ENCODE measurements around the gene BLOC1S3.
A peak's percentile ranks its signal among the peaks of the same experiment; 100 is the strongest.

BLOC1S3 gene

GRCh38 chr19:45173816-45174215, 4.8 kb upstream of the BLOC1S3 start:
- no peak overlapping the region for H3K4me3 ChIP-seq (ENCODE audit: control insufficient read depth, low read depth, low read length)
- TF ChIP-seq, protein P1, sequence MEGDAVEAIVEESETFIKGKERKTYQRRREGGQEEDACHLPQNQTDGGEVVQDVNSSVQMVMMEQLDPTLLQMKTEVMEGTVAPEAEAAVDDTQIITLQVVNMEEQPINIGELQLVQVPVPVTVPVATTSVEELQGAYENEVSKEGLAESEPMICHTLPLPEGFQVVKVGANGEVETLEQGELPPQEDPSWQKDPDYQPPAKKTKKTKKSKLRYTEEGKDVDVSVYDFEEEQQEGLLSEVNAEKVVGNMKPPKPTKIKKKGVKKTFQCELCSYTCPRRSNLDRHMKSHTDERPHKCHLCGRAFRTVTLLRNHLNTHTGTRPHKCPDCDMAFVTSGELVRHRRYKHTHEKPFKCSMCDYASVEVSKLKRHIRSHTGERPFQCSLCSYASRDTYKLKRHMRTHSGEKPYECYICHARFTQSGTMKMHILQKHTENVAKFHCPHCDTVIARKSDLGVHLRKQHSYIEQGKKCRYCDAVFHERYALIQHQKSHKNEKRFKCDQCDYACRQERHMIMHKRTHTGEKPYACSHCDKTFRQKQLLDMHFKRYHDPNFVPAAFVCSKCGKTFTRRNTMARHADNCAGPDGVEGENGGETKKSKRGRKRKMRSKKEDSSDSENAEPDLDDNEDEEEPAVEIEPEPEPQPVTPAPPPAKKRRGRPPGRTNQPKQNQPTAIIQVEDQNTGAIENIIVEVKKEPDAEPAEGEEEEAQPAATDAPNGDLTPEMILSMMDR (IDR thresholded peaks at IDR 0.05; ENCODE audit: control insufficient read depth, insufficient read depth, low read depth, low read length, missing control alignments), result no peak
- peak; percentile 95 for DNase-seq (ENCODE audit: low read depth)

- TF ChIP-seq, protein P1 (IDR thresholded peaks at IDR 0.05; ENCODE audit: control insufficient read depth, insufficient read depth, low read depth, low read length, missing control alignments), result no peak
- no peak overlapping the region for H3K4me3 ChIP-seq (ENCODE audit: control insufficient read depth, low read depth, low read length)
- no peak for DNase-seq (ENCODE audit: low read depth)
These were observed 2.9 kb upstream of the BLOC1S3 start for GRCh38 chr19:45175515-45176345.

DNA sequence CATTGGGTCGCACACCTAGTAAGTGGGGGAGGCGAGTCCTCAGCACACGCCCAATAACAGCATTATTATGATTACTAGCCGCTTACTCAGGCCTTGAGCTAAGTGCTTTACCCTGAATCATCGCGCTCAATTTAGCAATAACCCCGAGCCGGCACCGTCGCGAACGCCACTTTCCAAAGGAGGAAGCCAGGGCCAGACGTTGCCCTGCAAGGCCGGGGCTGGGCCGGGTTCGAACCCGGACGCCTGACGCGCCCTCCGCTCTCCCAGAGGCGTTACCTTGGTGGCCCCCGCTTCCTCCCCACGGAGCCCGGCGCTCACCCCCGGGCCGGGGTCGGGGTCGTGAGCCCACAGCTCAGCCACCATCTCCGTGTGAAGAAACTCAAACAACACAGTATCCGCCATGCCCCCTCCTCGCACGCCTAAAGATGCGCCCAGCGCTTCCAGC, 745 bp upstream of the BLOC1S3 start, which contains the start of gene TRAPPC6A:
TSS of gene TRAPPC6A (minus strand) at position 421 of the 445 bp plus-strand sequence. CDS start at position 402, 19 bp downstream.
- DNase-seq (ENCODE audit: low read depth), result peak; percentile 45
- TF ChIP-seq, protein P1 (IDR thresholded peaks at IDR 0.05; ENCODE audit: control insufficient read depth, insufficient read depth, low read depth, low read length, missing control alignments), result no peak
- H3K4me3 ChIP-seq (ENCODE audit: control insufficient read depth, low read depth, low read length), result peak within 1 kb of the TSS; percentile 84

DNA sequence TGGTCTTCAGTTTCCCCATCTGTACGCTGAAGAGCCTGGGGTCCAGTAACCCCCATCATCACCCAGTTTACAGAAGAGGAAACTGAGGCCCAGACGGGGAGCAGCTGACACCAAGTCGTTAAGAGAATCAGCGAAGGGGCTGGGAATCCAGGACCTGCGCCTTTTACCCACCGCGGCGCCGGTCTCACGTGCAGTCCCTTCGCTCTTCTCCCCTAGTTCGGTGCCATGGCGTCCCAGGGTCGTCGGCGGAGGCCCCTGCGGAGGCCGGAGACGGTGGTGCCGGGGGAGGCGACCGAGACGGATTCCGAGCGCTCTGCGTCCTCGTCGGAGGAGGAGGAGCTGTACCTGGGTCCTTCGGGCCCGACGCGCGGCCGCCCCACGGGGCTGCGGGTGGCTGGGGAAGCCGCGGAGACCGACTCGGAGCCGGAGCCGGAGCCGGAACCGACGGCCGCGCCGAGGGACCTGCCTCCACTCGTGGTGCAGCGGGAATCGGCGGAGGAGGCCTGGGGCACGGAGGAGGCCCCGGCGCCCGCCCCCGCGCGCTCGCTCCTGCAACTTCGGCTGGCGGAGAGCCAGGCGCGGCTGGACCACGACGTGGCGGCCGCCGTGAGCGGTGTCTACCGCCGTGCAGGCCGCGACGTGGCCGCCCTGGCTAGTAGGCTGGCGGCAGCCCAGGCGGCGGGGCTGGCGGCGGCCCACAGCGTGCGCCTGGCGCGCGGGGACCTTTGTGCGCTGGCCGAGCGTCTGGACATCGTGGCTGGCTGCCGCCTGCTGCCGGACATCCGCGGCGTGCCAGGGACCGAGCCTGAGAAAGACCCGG, 698 bp downstream of the BLOC1S3 start:
- TF ChIP-seq, protein P1 (IDR thresholded peaks at IDR 0.05; ENCODE audit: control insufficient read depth, insufficient read depth, low read depth, low read length, missing control alignments), result no peak
- peak overlapping the region; percentile 84 for H3K4me3 ChIP-seq (ENCODE audit: control insufficient read depth, low read depth, low read length)
- no peak for DNase-seq (ENCODE audit: low read depth)

DNA sequence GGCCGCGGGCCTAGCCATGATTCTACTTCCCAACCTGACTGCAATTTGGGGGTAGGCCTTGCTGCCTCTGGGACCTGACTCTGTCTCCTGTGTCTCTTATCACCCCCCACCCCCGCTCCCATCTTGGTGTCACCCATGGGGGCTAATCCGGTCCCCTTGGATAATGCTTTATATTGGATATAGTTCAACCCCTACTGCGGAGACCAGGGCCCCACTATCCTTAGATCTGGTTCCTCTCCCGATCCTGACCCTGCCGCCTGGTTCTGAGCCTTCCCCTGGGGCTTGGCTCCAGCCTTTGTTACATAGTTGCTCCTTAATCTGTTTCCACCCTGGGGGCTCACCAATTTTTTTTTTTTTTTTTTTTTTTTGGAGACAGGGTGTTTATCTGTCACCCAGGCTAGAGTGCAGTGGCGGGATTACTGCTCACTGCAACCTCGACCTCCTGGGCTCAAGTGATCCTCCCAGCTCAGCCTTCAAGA, 1.3 kb downstream of the BLOC1S3 start:
- TF ChIP-seq, protein P1 (IDR thresholded peaks at IDR 0.05; ENCODE audit: control insufficient read depth, insufficient read depth, low read depth, low read length, missing control alignments), result no peak
- peak overlapping the region; percentile 84 for H3K4me3 ChIP-seq (ENCODE audit: control insufficient read depth, low read depth, low read length)
- no peak for DNase-seq (ENCODE audit: low read depth)

DNA sequence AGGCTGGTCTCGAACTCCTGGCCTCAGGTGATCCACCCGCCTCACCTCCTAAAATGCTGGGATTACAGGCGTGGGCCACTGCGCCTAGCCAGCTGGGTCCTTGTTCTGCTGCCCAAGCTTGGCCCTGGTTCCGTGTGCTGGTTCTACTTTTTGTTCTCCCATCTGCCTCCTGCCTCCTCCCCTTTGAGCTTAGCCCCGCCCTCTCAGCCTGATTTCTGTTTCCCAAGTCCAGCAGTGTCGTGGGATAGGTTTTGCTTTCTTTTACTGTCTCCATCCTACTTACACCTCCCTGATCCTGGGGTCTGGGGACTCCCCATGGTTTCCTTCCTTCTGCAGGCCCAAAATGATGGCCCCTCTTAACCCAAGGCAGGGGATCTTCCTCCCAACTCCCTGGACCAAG, 2.4 kb downstream of the BLOC1S3 start:
- H3K4me3 ChIP-seq (ENCODE audit: control insufficient read depth, low read depth, low read length), result no peak overlapping the region

More for the DNA sequence above, 2.4 kb downstream of the BLOC1S3 start:
- no peak for DNase-seq (ENCODE audit: low read depth)
- TF ChIP-seq, protein P1 (IDR thresholded peaks at IDR 0.05; ENCODE audit: control insufficient read depth, insufficient read depth, low read depth, low read length, missing control alignments), result no peak
